HK-2 (cell line): ENCODE measurements around the gene EPB41L5.
A peak's percentile ranks its signal among the peaks of the same experiment; 100 is the strongest.
"Not testable (repeated sequence)": the region's sequence is repeated elsewhere in the genome, so short reads cannot be mapped to it uniquely, and the experiment has no call there.

Source experiments
- DNase-seq: peaks from one replicate; pipeline ENCODE4 v3.0.0-alpha.2; 2018; ENCODE audit not compliant: unreplicated experiment

The EPB41L5 gene

DNA sequence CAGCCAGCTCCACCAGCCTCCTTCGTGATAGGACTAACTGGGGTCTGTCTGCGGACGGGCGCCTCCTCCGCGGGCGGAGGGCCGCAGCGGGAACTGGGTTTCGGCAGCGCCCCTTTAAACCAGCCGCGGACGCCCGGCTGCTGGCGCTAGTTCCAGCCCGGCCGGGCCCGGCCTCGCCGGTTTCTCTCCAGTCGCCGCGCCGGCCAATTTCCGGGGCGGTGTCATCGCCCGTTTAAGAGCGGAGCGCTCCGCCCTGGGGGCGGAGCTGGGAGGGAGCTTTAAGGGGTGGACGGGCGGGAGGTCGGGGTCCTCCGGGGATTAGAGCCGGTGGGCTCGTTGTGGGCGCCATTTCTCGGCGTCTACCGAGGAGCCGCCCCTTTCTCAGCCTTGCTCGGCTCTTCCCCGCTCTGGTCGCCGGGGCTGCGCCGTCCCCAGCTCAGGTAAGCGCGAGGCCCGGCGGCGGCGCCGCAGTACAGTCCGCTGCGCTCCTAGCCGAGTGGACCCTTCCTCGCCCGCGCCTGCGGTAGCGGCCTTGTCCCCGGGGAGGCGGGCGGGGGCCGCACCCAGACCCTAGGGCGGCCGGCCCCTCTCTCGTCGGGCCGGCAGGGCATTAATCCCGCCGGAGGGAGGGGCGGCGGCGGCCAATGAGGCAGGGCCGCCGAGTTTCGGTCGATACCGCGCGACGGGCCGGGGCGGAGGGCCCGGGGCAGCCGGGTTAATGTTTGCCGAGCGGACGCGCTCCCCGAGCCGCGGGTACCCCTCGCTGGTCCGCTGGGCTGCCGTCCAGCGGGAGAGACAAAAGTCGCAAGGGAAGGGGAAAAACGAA lies at the start of gene EPB41L5:
EPB41L5 (plus strand) TSS at position 307 of the 826 bp plus-strand sequence. CDS start 6,008 bp downstream, outside the sequence.
- DNase-seq, result peak; percentile 90

- DNase-seq, result no peak
Measured at GRCh38 chr2:119981896-119982295, 31.0 kb upstream of the EPB41L5 start.

- DNase-seq, result no peak
Measured at GRCh38 chr2:119982506-119982905, 30.4 kb upstream of the EPB41L5 start.

DNA sequence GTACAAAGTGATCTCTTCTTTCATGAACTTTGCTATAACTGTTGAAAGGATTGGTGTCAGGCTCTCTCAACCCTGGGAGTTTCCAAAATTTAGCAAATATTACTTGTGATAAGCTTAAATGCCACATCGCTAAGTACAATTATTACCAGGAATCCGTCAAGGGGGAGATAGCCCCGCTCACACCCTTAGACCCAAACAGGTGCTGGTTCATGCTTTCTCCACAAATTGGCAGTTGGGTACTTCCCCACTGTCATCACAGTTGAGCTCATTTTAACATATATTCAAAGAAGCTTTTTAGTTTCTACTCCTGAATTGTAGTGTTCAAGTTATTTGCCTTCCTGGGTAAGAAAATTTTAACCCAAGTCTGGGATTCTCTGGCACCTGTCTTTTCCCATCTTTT lies 29.8 kb upstream of the EPB41L5 start:
- no peak for DNase-seq

GRCh38 chr2:119996148-119996547 lies 16.7 kb upstream of the EPB41L5 start:
- DNase-seq, result no peak

- DNase-seq, result not testable (repeated sequence)
Measured at GRCh38 chr2:119996896-119997891, 15.7 kb upstream of the EPB41L5 start.

GRCh38 chr2:120001471-120001870 lies 11.4 kb upstream of the EPB41L5 start:
- DNase-seq, result no peak

DNA sequence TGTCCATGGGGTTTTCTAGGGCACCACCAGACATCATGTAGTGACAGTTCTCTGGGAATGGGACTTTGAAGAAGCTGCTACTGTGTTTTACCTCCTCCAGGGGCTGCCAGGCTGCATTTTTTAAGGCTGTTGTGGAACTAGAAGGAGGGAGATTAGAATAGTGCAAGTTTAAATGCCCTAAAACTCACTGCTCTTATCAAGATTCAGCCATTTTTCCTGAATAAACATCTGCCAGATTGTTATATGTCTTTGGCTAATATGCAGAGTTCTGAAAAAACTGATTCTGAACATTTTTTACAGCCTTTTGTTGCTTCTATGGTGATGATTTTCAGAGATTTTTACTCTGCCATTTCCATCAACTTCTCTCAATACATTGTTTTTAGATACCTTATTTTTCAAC lies 8.6 kb upstream of the EPB41L5 start:
- no peak for DNase-seq

GRCh38 chr2:120005834-120006521 lies 6.9 kb upstream of the EPB41L5 start:
- no peak for DNase-seq

DNA sequence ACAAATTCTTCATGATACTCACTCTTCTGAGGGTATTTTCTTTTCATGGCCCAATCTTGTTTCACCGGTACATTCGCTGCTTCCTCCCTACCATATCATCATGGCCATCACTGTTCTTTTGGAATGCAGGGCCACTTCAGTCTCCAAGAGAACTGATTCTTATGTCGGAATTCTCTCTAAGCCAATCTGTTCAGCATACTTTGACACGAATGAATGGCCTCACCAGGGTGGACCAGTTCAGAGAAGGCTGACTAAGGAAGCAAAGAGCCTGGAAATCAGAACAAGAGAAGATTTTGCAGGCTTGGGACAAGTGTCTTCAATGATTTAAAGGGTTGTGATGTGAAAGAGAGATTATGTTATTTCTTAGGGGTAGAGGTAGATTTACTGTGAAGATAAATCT lies 5.0 kb upstream of the EPB41L5 start:
- no peak for DNase-seq

GRCh38 chr2:120012363-120012762 lies 514 bp upstream of the EPB41L5 start:
- no peak for DNase-seq

- DNase-seq, result no peak
Measured at GRCh38 chr2:120013597-120014223, 833 bp downstream of the EPB41L5 start.

GRCh38 chr2:120014226-120014980 lies 1.5 kb downstream of the EPB41L5 start:
- no peak for DNase-seq

GRCh38 chr2:120016800-120017199 lies 3.9 kb downstream of the EPB41L5 start:
- DNase-seq, result no peak

GRCh38 chr2:120017201-120017600 lies 4.3 kb downstream of the EPB41L5 start:
- no peak for DNase-seq

GRCh38 chr2:120018549-120018948 lies 5.7 kb downstream of the EPB41L5 start:
- no peak for DNase-seq

- no peak for DNase-seq
Measured at GRCh38 chr2:120020554-120020953, 7.7 kb downstream of the EPB41L5 start.

DNA sequence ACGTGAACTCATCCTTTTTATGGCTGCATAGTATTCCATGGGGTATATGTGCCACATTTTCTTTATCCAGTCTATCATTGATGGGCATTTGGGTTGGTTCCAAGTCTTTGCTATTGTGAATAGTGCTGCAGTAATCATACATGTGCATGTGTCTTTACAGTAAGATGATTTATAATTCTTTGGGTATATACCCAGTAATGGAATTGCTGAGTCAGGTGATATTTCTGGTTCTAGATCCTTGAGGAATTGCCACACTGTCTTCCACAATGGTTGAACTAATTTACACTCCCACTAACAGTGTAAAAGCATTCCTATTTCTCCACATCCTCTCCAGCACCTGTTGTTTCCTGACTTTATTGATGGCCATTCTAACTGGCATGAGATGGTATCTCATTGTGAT lies 9.6 kb downstream of the EPB41L5 start:
- not testable (repeated sequence) for DNase-seq

- DNase-seq, result no peak
Measured at GRCh38 chr2:120026890-120027289, 14.0 kb downstream of the EPB41L5 start.

DNA sequence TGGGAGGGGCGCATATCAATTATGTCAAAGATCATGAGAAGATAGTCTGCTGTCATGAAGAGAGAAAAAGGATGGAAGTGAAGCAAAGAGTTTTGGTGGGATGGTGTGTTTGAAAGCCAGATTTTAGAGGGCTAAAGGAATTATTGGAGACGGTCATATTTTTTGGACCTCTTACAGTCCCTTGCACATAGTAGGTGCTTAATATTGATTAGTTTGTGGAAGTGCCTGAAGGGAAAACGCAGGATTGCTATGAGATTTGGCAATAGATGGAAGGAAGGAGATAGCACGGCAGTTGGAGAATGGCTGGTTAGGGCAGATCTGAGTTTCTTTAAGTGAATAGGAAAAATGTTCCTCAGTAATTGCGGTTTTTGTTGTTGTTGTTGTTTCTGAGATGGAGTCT lies 15.9 kb downstream of the EPB41L5 start:
- DNase-seq, result no peak
